Stomach (tissue), 9 donors: Measurements from ENCODE around the gene RFT1. TPM values are rescaled to one million over a fixed set of nuclear protein-coding genes. Genes with fewer than 3 reads are reported as not detected.

Experiments used
- DNase-seq, 2 donors: peaks; one replicate each; pipeline versions ENCODE4 v3.0.0 to v3.0.0-alpha.2; 2013 to 2019
- H3K27ac ChIP-seq, 5 donors: fragments of 200-600 bp in 4 of 5; sonication (generic) in 4 of 5; one replicate each; pipeline ENCODE4 v1.5.1; 2013 to 2019; ENCODE audit warnings: mild to moderate bottlenecking in 1 of 5, moderate library complexity in 1 of 5
- H3K27me3 ChIP-seq, 3 donors: fragments of 200-600 bp; sonication (generic); one replicate each; pipeline ENCODE4 v1.5.1; 2017 to 2019; ENCODE audit warnings: mixed run types in 1 of 3
- H3K36me3 ChIP-seq, 4 donors: fragments of 200-600 bp; sonication (generic); 1 replicate in 3 of 4; 2 replicates in 1 of 4; pipeline ENCODE4 v1.5.1; 2016 to 2019
- H3K4me1 ChIP-seq, 4 donors: fragments of 200-600 bp; sonication (generic); one replicate each; pipeline ENCODE4 v1.5.1; 2016 to 2019
- H3K4me3 ChIP-seq, 4 donors: fragments of 200-600 bp; sonication (generic) in 3 of 4; one replicate each; pipeline ENCODE4 v1.5.1; 2016 to 2019; ENCODE audit warnings: mild to moderate bottlenecking in 1 of 4
- H3K9me3 ChIP-seq, 4 donors: fragments of 200-600 bp; sonication (generic); one replicate each; pipeline ENCODE4 v1.5.1; 2016 to 2019
- EP300 ChIP-seq: sonication (generic); formaldehyde crosslinking; IDR thresholded peaks from one replicate; pipeline ENCODE4 v1.6.1; 2017; ENCODE audit warnings: antibody characterized with exemption
- POLR2A ChIP-seq, 4 donors: fragments of 450-650 bp; IDR thresholded peaks; one replicate each; pipeline ENCODE4 v1.6.1; 2016; ENCODE audit warnings: antibody characterized with exemption in 4 of 4, control low read depth in 2 of 4, mild to moderate bottlenecking in 1 of 4, moderate library complexity in 1 of 4
- POLR2AphosphoS5 ChIP-seq, 3 donors: sonication (generic); formaldehyde crosslinking; IDR thresholded peaks; one replicate each; pipeline ENCODE4 v1.6.1; 2016; ENCODE audit warnings: antibody characterized with exemption in 3 of 3
- WGBS, 5 donors: extraction: QIAGEN DNeasy Blood & Tissue Kit in 3 of 5; methylation state at CpG; one replicate each; pipeline versions ENCODE4 v1.1.5 to v1.1.7; 2013 to 2018; 5-methylcytosine and 5-hydroxymethylcytosine counted together
- intact Hi-C: fragments of 100-400 bp; cut with DNase I; formaldehyde crosslinking; loops from one replicate; pipeline ENCODE4 v1.15.1; 2023; ENCODE audit warnings: low total_unique reads
- polyA plus RNA-seq, 3 donors: library from polyadenylated mRNA; stranded (reverse); fragments of 200-250 nt; gene quantifications; one replicate each; pipeline ENCODE4 v1.2.3, GENCODE V29; 2013
- total RNA-seq, 5 donors: library from RNA; depleted of rRNA; stranded (reverse); fragments of >200 nt; gene quantifications; one replicate each; pipeline versions ENCODE4 v1.1.0 to v1.2.3, GENCODE V29; 2014 to 2016
- TF ChIP-seq, protein P1 (sequence below), 7 experiments: fragments of 450-650 bp in 4 of 7; fragments of 200-600 bp in 3 of 7; sonication (generic) in 3 of 7; IDR thresholded peaks; one replicate each; pipeline ENCODE4 v1.5.1; 2016 to 2019; ENCODE audit warnings: antibody characterized with exemption in 7 of 7, control low read depth in 2 of 7, mild to moderate bottlenecking in 1 of 7
- donor health status: healthy with polysubstance abuse.
- donor health status: Bipolar disorder and iron deficiency.
- donor health status: healthy.

The RFT1 gene
- total and polyA plus RNA-seq, 8 donors = 3.3 to 16.8 (median 7.6) TPM; not detected in 1

GRCh38 chr3:53169045-53169831 is 39.0 kb upstream of the RFT1 start:
- no peaks in the 10 kb centered on the region for H3K27me3 ChIP-seq
- intact Hi-C loops = no loop called here
- TF ChIP-seq, protein P1, sequence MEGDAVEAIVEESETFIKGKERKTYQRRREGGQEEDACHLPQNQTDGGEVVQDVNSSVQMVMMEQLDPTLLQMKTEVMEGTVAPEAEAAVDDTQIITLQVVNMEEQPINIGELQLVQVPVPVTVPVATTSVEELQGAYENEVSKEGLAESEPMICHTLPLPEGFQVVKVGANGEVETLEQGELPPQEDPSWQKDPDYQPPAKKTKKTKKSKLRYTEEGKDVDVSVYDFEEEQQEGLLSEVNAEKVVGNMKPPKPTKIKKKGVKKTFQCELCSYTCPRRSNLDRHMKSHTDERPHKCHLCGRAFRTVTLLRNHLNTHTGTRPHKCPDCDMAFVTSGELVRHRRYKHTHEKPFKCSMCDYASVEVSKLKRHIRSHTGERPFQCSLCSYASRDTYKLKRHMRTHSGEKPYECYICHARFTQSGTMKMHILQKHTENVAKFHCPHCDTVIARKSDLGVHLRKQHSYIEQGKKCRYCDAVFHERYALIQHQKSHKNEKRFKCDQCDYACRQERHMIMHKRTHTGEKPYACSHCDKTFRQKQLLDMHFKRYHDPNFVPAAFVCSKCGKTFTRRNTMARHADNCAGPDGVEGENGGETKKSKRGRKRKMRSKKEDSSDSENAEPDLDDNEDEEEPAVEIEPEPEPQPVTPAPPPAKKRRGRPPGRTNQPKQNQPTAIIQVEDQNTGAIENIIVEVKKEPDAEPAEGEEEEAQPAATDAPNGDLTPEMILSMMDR (IDR thresholded peaks at IDR 0.05) = no peak
- TF ChIP-seq EP300 = no peak
- no peak for TF ChIP-seq POLR2AphosphoS5 (IDR thresholded peaks at IDR 0.05)
- no peak for TF ChIP-seq POLR2A (IDR thresholded peaks at IDR 0.05)
- no peaks in the 10 kb centered on the region for H3K9me3 ChIP-seq
- H3K36me3 ChIP-seq = peaks cover 8 to 33% (median 24%) of the 10 kb centered on the region in 4 donors
- peaks cover 67 to 99% (median 93%) of the 10 kb centered on the region in 4 donors for H3K4me1 ChIP-seq
- H3K4me3 ChIP-seq = peak overlapping the region in 2 of 4 donors; percentile 13 to 31
- no peak for DNase-seq
- peak overlapping the region; percentile 15 to 77 (median 62) for H3K27ac ChIP-seq
- 44 to 70% (median 57%) methylated on average over 13 to 15 of the region's 15 CpGs for WGBS, 5 donors

DNA sequence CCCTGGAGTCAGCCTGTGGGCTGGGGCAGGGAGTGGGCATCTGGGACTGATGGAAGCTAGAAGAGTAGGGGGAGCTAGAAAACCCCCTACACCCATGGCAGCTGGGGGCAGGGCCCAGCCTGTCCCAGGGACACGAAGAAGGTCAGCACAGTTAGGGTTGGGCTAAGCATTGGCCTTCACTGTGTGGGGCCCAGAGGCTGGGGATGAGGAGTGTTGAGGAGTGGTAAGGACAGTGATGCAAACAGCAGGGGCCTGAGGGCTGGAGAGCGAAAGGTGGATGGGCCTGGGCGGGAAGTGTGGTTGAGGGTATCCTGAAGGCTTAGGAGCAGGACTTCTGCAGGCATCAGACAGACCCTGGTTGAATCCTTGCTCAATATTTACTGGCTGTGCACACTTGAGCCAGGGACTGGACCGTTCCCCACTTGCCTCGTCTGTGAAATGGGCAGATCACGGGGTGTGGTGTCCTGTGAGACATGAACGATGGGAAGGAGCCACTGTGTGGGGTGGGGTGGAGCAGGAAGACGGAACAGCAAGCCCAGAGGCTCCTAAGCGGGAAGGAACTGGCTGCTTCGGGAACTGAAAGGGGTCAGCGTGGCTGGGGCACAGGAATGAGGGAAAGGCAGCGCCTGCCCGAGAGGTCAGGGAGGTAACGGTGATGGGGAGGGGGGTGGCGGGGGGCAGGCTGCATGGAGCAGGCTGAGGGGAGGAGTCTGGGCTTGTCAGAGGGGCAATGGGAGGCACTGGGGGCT is 38.1 kb upstream of the RFT1 start:
- peak overlapping the region in 4 of 5 donors; percentile 21 to 77 (median 66) for H3K27ac ChIP-seq
- H3K27me3 ChIP-seq = no peaks in the 10 kb centered on the region
- peaks cover 70 to 99% (median 93%) of the 10 kb centered on the region in 4 donors for H3K4me1 ChIP-seq
- intact Hi-C loops = no loop called here
- no peak for TF ChIP-seq EP300
- no peak for TF ChIP-seq POLR2AphosphoS5 (IDR thresholded peaks at IDR 0.05)
- TF ChIP-seq, protein P1 (IDR thresholded peaks at IDR 0.05) = no peak
- TF ChIP-seq POLR2A (IDR thresholded peaks at IDR 0.05) = no peak
- peaks cover under 1 to 24% (median 15%) of the 10 kb centered on the region in 4 donors for H3K36me3 ChIP-seq
- no peak for DNase-seq
- H3K4me3 ChIP-seq = peak overlapping the region in 2 of 4 donors; percentile 13 to 31
- 65 to 81% (median 73%) methylated on average over 15 of the region's 15 CpGs for WGBS, 5 donors
- no peaks in the 10 kb centered on the region for H3K9me3 ChIP-seq

- TF ChIP-seq POLR2AphosphoS5 (IDR thresholded peaks at IDR 0.05) = no peak
- TF ChIP-seq, protein P1 (IDR thresholded peaks at IDR 0.05) = no peak
- TF ChIP-seq EP300 = no peak
- TF ChIP-seq POLR2A (IDR thresholded peaks at IDR 0.05) = no peak
- H3K36me3 ChIP-seq = peaks cover 0 to 16% (median 10%) of the 10 kb centered on the region in 4 donors
- no peak for DNase-seq
- H3K4me1 ChIP-seq = peaks cover 70 to 100% (median 95%) of the 10 kb centered on the region in 4 donors
- no peaks in the 10 kb centered on the region for H3K9me3 ChIP-seq
- WGBS, 5 donors = 66 to 80% (median 74%) methylated on average over 7 of the region's 7 CpGs
- H3K27me3 ChIP-seq = no peaks in the 10 kb centered on the region
- peak overlapping the region in 4 of 5 donors; percentile 21 to 77 (median 58) for H3K27ac ChIP-seq
- peak overlapping the region in 2 of 4 donors; percentile 23 to 31 for H3K4me3 ChIP-seq
- intact Hi-C loops = no loop called here
These were observed 37.4 kb upstream of the RFT1 start for GRCh38 chr3:53167418-53168174.
